HPDE6-E6E7 (cell line): ENCODE measurements around the gene ZC3H10.
A peak's percentile ranks its signal among the peaks of the same experiment; 100 is the strongest.
"Not testable (repeated sequence)": the region's sequence is repeated elsewhere in the genome, so short reads cannot be mapped to it uniquely, and the experiment has no call there.

Experiments used
- DNase-seq: peaks from one replicate; pipeline ENCODE4 v3.0.0; 2011; ENCODE audit warnings: missing footprints; ENCODE audit errors: extremely low spot score

The ZC3H10 gene

DNA sequence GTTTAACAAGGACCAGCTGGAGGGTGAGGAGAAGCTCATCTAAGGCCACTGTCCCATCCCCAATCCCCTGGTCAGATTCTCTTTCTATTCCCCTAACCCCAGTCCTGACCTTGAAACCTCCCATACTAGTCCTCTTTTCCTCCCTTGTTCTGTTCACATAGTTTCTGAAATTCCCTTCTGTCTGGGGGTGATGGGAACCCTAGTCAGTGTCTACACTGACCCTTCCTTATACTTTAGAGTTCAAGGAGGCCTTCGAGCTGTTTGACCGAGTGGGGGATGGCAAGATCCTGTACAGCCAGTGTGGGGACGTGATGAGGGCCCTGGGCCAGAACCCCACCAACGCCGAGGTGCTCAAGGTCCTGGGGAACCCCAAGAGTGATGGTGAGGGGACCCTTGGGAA lies 36.8 kb downstream of the ZC3H10 start:
- no peak for DNase-seq

DNA sequence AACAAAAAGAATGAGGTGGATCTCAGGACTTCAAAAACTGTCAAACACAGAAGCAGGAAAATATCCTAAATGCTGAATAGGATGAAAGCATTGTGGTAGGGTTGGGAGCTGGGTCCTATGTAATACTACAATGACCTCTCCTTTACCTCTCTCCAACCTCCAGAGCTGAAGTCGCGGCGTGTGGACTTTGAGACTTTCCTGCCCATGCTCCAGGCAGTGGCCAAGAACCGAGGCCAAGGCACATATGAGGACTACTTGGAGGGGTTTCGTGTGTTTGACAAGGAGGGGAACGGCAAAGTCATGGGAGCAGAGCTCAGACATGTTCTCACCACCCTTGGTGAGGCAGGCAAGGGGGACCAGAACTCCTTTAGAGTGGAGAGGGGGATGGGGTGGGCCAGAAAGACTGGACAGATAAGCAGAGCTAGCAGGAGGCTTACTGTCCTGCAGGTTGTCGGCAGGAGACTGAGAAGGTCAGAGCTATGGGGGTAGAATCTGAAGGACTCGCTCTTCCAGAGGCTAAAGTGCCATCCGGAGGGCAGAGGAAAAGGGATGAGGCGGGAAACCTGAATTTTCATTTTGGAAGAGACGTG lies 37.3 kb downstream of the ZC3H10 start:
- DNase-seq = no peak

DNA sequence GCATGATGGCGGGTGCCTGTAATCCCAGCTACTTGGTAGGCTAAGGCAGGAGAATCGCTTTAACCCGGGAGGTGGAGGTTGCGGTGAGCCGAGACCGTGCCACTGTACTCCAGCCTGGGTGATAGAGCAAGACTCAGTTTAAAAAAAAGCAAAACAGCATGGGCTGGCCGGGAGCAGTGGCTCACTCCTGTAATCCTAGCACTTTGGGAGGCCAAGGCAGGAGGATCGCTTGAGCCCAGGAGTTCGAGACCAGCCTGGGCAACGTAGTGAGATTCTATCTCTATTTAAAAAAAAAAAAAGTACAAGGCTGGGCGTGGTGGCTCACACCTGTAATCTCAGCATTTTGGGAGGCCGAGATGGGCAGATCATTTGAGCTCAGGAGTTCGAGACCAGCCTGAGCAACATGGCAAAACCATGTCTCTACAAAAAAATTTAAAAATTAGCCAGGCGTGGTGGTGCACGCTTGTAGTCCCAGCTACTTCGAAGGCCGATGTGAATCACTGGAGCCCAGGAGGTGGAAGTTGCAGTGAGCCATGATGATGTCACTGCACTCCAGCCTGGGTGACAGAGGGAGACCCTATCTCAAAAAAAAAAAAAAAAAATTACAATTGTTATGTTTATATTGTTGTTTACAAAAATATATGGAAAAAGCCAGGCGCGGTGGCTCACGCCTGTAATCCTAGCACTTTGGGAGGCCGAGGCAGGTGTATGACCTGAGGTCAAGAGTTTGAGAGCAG lies 38.6 kb downstream of the ZC3H10 start:
- DNase-seq = not testable (repeated sequence)

GRCh38 chr12:56157201-56158028 lies 39.3 kb downstream of the ZC3H10 start:
- peak; percentile 70 for DNase-seq

DNA sequence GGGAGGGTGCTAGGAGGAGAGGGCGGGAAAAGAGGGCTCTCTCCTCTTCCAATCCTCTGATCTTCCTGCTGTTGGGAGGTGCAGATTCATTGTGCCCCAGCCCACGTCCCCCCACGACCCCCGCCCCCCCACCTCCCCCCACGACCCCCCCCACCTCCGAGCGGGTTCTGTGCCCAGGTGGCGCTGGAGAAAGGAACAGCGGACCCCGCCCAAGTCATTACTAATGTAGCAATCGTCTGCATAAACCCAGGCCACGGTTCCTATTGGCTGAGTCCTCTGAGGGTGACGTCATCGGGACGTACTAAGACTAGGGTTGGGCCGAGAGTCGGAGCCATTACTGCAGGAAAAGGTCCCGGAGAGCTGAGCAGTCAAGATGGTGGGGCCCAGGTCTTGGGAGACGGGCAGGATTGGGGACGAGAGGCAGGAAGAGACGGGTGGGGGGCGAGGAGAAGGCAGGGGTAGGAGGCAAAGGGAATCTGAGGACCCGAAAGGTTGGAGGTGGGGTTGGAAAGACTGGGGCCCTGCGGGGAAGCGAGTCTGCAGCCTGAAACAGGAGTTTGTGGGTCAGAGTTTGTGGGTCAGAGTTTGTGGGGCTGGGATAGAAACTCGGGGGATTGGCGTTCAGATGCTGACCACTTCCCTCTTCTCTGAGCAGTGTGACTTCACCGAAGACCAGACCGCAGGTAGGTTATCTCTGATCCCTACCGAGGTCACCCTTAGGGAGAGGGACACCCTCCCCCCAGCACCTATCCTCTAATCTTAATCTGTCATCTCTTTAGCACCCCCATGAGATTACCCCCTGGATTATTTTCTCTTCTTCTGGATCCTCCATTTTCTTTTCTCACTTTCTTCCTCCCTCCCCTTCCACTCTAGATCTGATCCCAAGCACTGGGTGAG lies 40.2 kb downstream of the ZC3H10 start, which contains the start of gene MYL6:
TSS of gene MYL6 (plus strand) at position 331 of the 897 bp plus-strand sequence. CDS start at position 374, 43 bp downstream.
- peak; percentile 93 for DNase-seq

DNA sequence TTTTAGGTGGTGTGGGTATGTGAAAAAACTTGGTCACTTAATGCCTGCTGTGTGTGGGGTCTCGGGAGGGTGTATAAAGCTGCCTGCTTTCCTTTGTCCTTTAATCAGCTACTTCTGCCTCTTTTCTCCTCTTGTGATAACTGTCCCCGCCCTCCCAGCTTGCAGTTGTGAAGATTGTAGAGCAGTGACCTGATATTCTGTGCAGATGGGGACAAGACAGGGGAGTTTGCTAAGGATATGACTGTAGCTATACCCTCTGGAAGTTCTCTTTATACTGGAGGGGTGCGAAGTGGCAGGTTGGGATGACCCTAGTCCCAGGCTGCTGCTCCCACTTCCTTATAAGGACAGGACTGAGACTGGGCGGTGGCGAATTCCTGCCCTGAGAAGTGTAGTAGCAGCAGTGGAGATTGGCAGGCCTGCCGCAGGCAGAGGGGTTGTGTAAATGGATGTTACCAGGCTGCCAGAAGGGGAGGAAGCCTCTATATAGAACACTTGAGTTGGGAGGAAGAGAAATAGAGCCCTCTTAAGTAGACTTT lies 40.9 kb downstream of the ZC3H10 start:
- DNase-seq = peak; percentile 44

DNA sequence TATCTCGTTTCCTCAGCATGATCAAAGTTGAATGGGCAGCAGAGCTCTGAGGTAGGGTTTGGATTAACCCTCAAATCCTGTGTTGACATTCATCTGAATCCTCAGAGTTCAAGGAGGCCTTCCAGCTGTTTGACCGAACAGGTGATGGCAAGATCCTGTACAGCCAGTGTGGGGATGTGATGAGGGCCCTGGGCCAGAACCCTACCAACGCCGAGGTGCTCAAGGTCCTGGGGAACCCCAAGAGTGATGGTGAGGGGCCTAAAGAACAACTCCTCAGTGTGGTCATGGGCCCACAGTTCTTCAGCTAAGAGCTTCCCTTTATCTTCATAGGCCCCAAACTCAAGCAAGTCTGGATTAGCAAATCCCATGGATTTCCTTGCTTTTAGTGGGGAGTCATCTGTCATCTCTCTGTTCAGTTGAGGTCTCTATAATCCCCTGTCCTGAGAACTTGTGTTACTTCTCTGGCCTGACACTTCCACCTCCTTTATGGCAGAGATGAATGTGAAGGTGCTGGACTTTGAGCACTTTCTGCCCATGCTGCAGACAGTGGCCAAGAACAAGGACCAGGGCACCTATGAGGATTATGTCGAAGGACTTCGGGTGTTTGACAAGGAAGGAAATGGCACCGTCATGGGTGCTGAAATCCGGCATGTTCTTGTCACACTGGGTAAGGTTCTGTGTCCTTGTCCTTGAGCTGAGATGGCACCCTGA lies 41.6 kb downstream of the ZC3H10 start:
- DNase-seq = no peak

GRCh38 chr12:56160193-56160763 lies 42.2 kb downstream of the ZC3H10 start:
- DNase-seq = no peak

GRCh38 chr12:56160894-56161689 lies 43.0 kb downstream of the ZC3H10 start:
- DNase-seq = no peak

DNA sequence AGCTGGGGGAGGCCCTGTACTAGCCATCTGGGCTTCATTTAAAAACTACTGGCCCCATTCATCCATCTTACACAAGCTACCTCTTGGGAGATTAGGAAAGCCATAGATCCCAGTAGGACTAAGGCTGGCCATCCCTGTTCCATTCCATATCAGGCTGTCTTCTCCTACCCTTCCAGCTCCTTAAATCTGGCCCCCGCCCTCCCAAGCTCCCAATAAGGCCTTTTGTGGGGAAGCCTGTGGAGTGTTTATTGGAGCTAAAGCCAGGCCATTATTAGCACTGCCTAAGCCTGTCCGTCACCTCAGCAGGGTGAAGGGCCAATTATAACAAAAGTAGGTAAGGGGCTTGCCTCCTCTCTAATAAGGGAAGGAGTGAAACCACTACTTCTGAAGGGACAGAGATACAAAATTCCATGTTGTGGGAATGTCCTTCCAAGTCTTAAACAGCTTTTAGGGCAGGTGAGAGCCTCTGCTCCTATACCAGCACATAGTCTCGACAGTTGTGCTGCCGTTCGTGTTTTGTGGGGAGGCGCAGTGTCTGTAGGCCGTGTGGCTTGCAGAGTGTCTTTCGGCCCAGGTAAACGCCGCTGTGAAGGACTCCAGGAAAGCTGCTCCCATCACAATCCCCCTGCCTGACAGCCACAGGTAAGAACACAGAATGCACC lies 43.8 kb downstream of the ZC3H10 start:
- DNase-seq = no peak

GRCh38 chr12:56162468-56163290 lies 44.6 kb downstream of the ZC3H10 start:
- no peak for DNase-seq

DNA sequence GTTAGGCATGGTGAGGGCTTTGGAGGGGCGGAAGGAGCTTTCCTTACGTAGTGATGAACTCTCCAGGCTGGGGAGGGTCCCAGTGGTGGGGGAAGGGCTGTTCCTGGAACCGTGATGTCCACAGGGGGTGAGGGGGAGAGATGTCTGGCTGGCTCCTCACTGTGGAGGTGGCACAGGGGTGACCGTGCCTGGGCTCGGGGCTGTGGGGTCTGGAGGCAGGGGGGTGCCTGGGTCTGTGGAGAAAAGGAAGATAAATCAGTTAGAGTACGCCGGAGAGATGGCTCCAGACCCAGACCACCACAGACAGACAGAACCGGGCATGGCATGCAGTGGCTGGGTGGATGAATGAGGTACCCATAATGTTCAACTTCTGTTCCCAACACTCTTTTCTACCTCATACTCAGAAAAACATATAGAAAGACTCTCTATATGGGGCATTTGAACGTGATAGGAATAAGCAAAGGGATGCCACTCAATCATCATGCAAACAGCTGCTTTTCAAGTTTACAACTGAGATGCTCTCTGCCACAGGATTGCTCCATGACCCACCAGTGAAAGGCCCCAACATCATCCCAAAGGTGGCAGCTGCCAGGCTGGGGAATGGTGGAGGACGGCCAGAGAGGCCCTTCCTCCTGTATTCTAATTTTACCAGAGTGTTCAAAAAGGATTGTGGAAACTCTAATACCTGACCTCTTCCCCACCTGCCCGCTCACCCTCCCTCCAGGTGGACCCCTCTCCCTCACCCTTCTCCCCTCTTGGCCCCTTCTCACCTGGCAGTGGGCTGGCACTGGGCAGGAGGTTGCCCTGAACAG lies 45.7 kb downstream of the ZC3H10 start:
- no peak for DNase-seq

GRCh38 chr12:56164345-56164729 lies 46.3 kb downstream of the ZC3H10 start:
- DNase-seq = no peak

- DNase-seq = no peak
Measured at GRCh38 chr12:56165369-56165768, 47.3 kb downstream of the ZC3H10 start.

GRCh38 chr12:56169229-56169759 lies 51.2 kb downstream of the ZC3H10 start:
- DNase-seq = no peak

DNA sequence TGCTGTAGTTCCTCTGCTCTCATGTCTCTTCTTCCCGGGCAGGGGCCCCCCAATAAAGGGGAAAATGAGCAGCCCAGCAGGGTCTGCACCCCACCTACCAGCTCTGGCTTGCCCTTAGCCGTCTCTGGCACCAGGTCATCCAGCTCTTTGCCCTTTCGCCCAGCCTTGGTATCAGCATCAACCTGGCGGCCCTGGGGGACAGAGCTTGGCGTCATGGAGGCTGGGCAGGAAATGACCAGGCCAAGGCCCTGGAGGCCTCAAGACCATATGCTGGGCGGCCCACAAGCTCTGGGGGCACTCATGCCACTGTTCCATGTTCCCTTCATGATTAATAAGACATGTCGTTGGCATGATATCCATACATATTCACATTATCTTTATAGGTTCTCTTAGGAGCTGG lies 54.8 kb downstream of the ZC3H10 start:
- no peak for DNase-seq
